Transverse colon (tissue), 3 donors: ENCODE measurements around the gene FAM186B.

ENCODE experiments used
- CTCF ChIP-seq, 5 experiments: fragments of 200-600 bp in 3 of 5; fragments of 450-650 bp in 2 of 5; sonication (generic) in 3 of 5; IDR thresholded peaks; 1 replicate in 2 of 5; 2 replicates in 3 of 5; pipeline ENCODE4 v1.5.1; 2016 to 2017; ENCODE audit warnings: antibody characterized with exemption in 5 of 5, inconsistent platforms in 3 of 5, mild to moderate bottlenecking in 2 of 5, moderate library complexity in 1 of 5
- POLR2A ChIP-seq: fragments of 450-650 bp; IDR thresholded peaks from one replicate; pipeline ENCODE4 v1.6.1; 2016; ENCODE audit warnings: antibody characterized with exemption, mild to moderate bottlenecking, moderate library complexity

GRCh38 chr12:49552014-49552413, 53.4 kb downstream of the FAM186B start:
- TF ChIP-seq CTCF (IDR thresholded peaks at IDR 0.05) (no peak), POLR2A (no peak)
